HCT116 (cell line): ENCODE measurements around the gene FOXO3. TPM values are rescaled to one million over a fixed set of nuclear protein-coding genes. Genes with fewer than 3 reads are reported as not detected.

ENCODE experiments used
- ATAC-seq: fragments of 200-7000 bp; cut with Tn5 transposase; 2 replicates; pipeline ENCODE4 v1.9.1; 2020; ENCODE audit warnings: mild to moderate bottlenecking, moderate library complexity
- BruUV-seq: library from RNA; stranded (reverse); fragments of 400-500 nt; replicated peaks from 2 replicates; lab custom pipeline; 2021; lab: Mats Ljungman, UMichigan
- CTCF ChIA-PET: fragments of 300-600 bp; sonication (Branson Sonifier 250); formaldehyde crosslinking; loops from one replicate; lab custom pipeline; 2021; ENCODE audit warnings: antibody characterized with exemption; lab: Charles Lee
- POLR2A ChIA-PET: fragments of 300-600, 350-600 bp; sonication (Branson Sonifier 250); formaldehyde crosslinking; loops from one replicate; lab custom pipeline; 2021; ENCODE audit warnings: antibody characterized with exemption; lab: Charles Lee
- RAD21 ChIA-PET, 2 experiments: fragments of 300-600 bp; sonication (Branson Sonifier 250); formaldehyde crosslinking; loops; one replicate each; lab custom pipeline; 2023; ENCODE audit warnings: low total read pairs in 2 of 2; ENCODE audit not compliant: uncharacterized antibody in 2 of 2, unreplicated experiment in 2 of 2, low non-redundant PET in 1 of 2; lab: Charles Lee
- DNase-seq: peaks from one replicate; pipeline ENCODE4 v3.0.0-alpha.2; 2010; ENCODE audit warnings: low read depth, low spot score
- H2AFZ ChIP-seq: fragments of 200-600 bp; shearing (Covaris generic), sonication (generic); 2 replicates; pipeline ENCODE4 v1.6.1; 2017; ENCODE audit warnings: low read depth, mixed run types, mixed read lengths, antibody characterized with exemption, low read length; ENCODE audit not compliant: poor library complexity, severe bottlenecking
- H3K27ac ChIP-seq: 2 replicates; pipeline ENCODE4 v1.5.1; 2012; ENCODE audit warnings: low read depth, low read length
- H3K27me3 ChIP-seq: fragments of 200-600 bp; sonication (generic); 2 replicates; pipeline ENCODE4 v1.6.1; 2016; ENCODE audit warnings: mixed run types, low read length, mixed read lengths; ENCODE audit not compliant: insufficient read depth
- H3K36me3 ChIP-seq, 2 experiments: fragments of 200-500 bp in 1 of 2; fragments of 200-600 bp in 1 of 2; sonication (Bioruptor generic) in 1 of 2; sonication (generic) in 1 of 2; 2 replicates each; pipeline versions ENCODE4 v1.5.1 to v1.6.1; 2014 to 2016; ENCODE audit warnings: low read length in 2 of 2, inconsistent platforms in 1 of 2, mixed read lengths in 1 of 2, mixed run types in 1 of 2; ENCODE audit not compliant: insufficient read depth in 2 of 2, control insufficient read depth in 1 of 2
- H3K4me1 ChIP-seq, 2 experiments: fragments of 200-600 bp in 1 of 2; sonication (generic) in 1 of 2; 2 replicates each; pipeline versions ENCODE4 v1.5.1 to v1.6.1; 2012 to 2017; ENCODE audit warnings: low read length in 2 of 2, inconsistent platforms in 1 of 2, mild to moderate bottlenecking in 1 of 2, mixed read lengths in 1 of 2, mixed run types in 1 of 2, moderate library complexity in 1 of 2; ENCODE audit not compliant: insufficient read depth in 2 of 2, control insufficient read depth in 1 of 2
- H3K4me2 ChIP-seq: fragments of 200-600 bp; sonication (generic); 2 replicates; pipeline ENCODE4 v1.6.1; 2017; ENCODE audit warnings: mixed run types, low read length, mixed read lengths
- H3K4me3 ChIP-seq, 2 experiments: fragments of 200-600 bp in 1 of 2; sonication (generic) in 1 of 2; replicated peaks in 1 of 2; 2 replicates each; pipeline ENCODE4 v1.5.1; 2011 to 2016; ENCODE audit warnings: low read length in 2 of 2, control low read depth in 1 of 2, low read depth in 1 of 2, mild to moderate bottlenecking in 1 of 2, mixed read lengths in 1 of 2, mixed run types in 1 of 2
- H3K79me2 ChIP-seq: fragments of 200-600 bp; sonication (generic); 2 replicates; pipeline ENCODE4 v1.6.1; 2017; ENCODE audit warnings: mild to moderate bottlenecking, mixed run types, low read length, moderate library complexity, mixed read lengths; ENCODE audit not compliant: insufficient read depth
- H3K9ac ChIP-seq: fragments of 200-600 bp; sonication (generic); 2 replicates; pipeline ENCODE4 v1.6.1; 2016; ENCODE audit warnings: low read length, mixed read lengths
- H3K9me2 ChIP-seq: fragments of 200-600 bp; sonication (generic), shearing (Covaris generic); 2 replicates; pipeline ENCODE4 v1.6.1; 2017; ENCODE audit warnings: mixed run types, mild to moderate bottlenecking, moderate library complexity; ENCODE audit not compliant: insufficient read depth
- H3K9me3 ChIP-seq, 2 experiments: fragments of 200-500 bp in 1 of 2; fragments of 200-600 bp in 1 of 2; sonication (Bioruptor generic) in 1 of 2; sonication (generic) in 1 of 2; 2 replicates each; pipeline ENCODE4 v1.6.1; 2014 to 2017; ENCODE audit warnings: low read length in 2 of 2, mixed read lengths in 2 of 2, inconsistent platforms in 1 of 2, low read depth in 1 of 2, mild to moderate bottlenecking in 1 of 2, mixed run types in 1 of 2, moderate library complexity in 1 of 2; ENCODE audit not compliant: control insufficient read depth in 1 of 2, insufficient read depth in 1 of 2
- H4K20me1 ChIP-seq: fragments of 200-600 bp; sonication (generic), shearing (Covaris generic); 2 replicates; pipeline ENCODE4 v1.6.1; 2017; ENCODE audit warnings: mixed run types, mild to moderate bottlenecking, moderate library complexity; ENCODE audit not compliant: insufficient read depth
- RAD21 ChIP-seq: IDR thresholded peaks from 2 replicates; pipeline ENCODE4 v1.6.1; 2012; ENCODE audit warnings: low read depth, mild to moderate bottlenecking
- ZNF274 ChIP-seq: fragments of 200-500 bp; sonication (Bioruptor generic); IDR thresholded peaks from 2 replicates; pipeline ENCODE4 v1.6.1; 2014; ENCODE audit warnings: mild to moderate bottlenecking, low read depth, low read length, inconsistent platforms
- intact Hi-C: fragments of 100-400 bp; cut with micrococcal nuclease; formaldehyde crosslinking; loops from 2 replicates; pipeline ENCODE4 v1.10.0; 2022
- total RNA-seq: library from RNA; stranded (reverse); gene quantifications from one replicate; pipeline ENCODE4 v1.2.1, GENCODE V29; 2021; ENCODE audit not compliant: unreplicated experiment
- TF ChIP-seq, protein P1 (sequence below): IDR thresholded peaks from 2 replicates; pipeline ENCODE4 v1.6.1; 2011; ENCODE audit warnings: mild to moderate bottlenecking, low read length, moderate library complexity; ENCODE audit not compliant: insufficient replicate concordance; ENCODE audit errors: extremely low read depth
- TF ChIP-seq, protein P2 (sequence below): IDR thresholded peaks from 2 replicates; pipeline ENCODE4 v1.6.1; 2012

The FOXO3 gene
- total RNA-seq, 1 experiment from 2014 or later = 40.0 TPM

DNA sequence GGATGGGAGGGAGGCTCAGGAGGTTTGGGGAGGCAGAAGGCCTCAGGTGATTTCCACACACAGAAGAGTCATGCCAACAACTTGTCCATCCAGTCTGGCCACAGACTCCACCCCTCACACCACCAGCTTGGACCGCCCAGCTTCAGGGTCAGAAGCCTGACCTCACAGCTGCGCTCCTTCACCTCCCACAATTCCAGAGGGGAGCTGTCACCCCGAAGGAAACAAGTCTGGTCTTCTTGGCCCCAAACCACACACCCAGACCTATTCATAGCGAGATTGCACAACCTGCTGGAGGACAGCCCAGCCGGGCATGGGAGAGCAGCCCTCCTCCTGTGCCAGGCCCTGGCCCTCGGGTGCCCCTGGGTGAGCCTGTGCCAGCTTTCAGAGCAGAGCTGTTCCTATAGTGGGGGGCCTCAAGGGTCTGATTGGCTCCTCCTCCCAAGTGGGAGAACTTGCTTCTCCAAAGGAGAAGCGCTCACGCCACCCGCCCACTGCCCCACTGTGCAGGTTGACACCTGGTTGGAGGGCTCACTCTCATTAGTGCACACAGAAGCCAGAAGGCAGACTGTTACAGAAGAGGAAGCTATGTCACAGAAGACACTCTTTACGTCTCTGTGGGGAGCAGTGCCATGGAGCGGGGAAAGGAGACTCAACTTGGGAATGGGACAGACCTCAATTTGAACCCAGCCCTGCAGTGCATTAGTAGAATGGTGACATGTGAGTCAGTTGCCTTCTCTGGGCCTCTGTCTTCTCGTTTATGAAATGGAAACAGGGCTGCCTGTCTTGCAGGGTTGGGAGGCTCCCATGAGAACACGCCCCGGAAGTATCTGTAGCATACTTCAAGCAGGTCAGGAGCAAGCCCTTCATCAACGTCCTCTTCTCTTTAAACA lies 128.8 kb downstream of the FOXO3 start (continued):
- TF ChIP-seq, protein P1, sequence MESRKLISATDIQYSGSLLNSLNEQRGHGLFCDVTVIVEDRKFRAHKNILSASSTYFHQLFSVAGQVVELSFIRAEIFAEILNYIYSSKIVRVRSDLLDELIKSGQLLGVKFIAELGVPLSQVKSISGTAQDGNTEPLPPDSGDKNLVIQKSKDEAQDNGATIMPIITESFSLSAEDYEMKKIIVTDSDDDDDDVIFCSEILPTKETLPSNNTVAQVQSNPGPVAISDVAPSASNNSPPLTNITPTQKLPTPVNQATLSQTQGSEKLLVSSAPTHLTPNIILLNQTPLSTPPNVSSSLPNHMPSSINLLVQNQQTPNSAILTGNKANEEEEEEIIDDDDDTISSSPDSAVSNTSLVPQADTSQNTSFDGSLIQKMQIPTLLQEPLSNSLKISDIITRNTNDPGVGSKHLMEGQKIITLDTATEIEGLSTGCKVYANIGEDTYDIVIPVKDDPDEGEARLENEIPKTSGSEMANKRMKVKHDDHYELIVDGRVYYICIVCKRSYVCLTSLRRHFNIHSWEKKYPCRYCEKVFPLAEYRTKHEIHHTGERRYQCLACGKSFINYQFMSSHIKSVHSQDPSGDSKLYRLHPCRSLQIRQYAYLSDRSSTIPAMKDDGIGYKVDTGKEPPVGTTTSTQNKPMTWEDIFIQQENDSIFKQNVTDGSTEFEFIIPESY = peak; percentile 9

DNA sequence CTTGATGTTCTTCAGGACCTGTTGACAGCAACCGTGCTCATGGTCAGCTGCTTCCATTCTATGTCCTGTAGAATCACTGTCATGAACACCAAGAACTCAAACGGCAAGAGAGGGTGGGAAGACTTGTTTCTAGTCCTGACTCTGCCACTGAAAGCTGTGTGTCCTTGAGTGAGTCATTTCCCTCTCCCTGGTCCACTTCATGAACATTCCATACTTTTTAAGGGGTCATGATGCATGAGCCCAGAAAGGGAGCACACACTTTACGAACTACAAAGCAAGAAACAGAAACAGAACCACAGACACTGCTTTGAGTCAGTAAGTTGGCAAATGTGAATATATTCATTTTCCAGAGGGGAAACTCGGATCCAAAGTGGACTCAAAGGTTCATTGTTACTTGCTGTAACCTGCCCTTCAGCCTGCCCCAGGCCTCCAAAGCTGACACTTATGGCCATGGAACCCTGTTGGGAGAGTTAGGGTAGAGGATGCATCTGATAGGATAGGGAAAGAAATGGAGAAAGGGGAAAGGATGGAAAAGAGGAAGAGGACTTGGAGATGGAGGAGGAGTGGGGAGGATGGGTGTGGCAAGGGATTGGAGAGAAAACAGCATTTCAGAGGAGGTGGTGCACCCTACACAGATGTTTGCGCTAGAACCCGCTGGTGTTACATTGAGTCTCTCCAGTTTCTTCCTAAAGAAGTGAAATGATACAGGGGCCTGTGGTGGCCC lies 129.8 kb downstream of the FOXO3 start:
- ATAC-seq = no peak
- H2AFZ ChIP-seq = no peak overlapping the region
- ChIA-PET RAD21 (no interaction called here), POLR2A (no interaction called here)
- H3K27ac ChIP-seq = no peak overlapping the region
- no peaks in the 10 kb centered on the region for H3K9me2 ChIP-seq
- H3K4me1 ChIP-seq = peaks cover 38 to 50% of the 10 kb centered on the region in 2 experiments
- TF ChIP-seq, protein P2, sequence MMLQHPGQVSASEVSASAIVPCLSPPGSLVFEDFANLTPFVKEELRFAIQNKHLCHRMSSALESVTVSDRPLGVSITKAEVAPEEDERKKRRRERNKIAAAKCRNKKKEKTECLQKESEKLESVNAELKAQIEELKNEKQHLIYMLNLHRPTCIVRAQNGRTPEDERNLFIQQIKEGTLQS = no peak
- no peak for TF ChIP-seq ZNF274
- no peak for TF ChIP-seq RAD21
- TF ChIP-seq, protein P1 = no peak
- TF ChIP-seq, all 23 proteins: peak for 0
- CTCF ChIA-PET = no interaction called here
- Histone ChIP-seq H3K36me3 (no peaks in the 10 kb centered on the region), H3K27me3 (no peaks in the 10 kb centered on the region), H4K20me1 (no peaks in the 10 kb centered on the region), H3K4me3 (no peak overlapping the region), H3K79me2 (no peaks in the 10 kb centered on the region), H3K9ac (no peak overlapping the region), H3K4me2 (peak overlapping the region; percentile 60; the same call in 1 of the 2 replicates), H3K9me3 (no peaks in the 10 kb centered on the region)
- DNase-seq = no peak
- intact Hi-C loops = no loop called here
- no TSS peak for BruUV-seq
